HG03558 (cell line): ENCODE results near the gene ERBB4.

Source experiments
- ATAC-seq: cut with Tn5 transposase; IDR thresholded peaks from one replicate; pipeline ENCODE4 v1.9.1; 2021; ENCODE audit warnings: moderate number of reproducible peaks; ENCODE audit not compliant: unreplicated experiment; ENCODE audit errors: extremely low read depth

The ERBB4 gene

DNA sequence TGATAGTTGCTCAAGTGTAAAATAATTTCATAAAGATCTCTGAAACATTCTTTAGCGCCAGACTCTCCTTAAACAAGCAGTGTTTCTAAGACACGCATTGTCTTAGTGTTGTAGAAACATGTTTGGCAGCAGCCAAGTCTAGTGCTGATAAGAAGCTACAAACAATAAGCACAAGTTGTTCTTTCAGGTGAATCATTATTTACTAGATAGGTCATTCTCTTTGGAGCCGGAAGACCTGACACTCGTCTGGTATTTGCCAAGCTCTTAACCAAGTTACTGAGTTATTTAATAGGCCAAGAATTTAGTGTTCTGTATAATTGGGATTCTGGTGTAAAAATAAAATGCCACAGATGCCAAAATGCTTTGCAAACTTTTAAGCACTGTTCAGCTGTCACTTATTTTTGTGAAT, 1130.1 kb downstream of the ERBB4 start:
- ATAC-seq = no peak

DNA sequence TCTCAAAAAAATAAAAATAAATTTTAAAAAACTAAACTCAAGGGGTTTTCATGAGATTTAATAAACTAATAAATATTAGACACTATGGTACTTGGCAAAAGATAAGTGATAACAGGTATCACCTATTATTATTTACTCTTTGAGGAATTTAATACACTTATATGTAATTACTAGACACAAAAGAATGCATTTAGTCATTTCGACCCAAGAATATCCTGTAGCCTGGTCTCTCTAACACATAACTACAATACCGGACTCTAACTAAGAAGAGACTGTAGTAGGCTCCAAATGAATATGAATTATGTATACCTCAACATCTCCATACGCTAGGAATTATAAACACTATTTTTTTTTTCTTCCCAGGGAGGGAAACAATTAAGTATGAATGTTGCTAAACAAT, 1131.5 kb downstream of the ERBB4 start:
- no peak for ATAC-seq

DNA sequence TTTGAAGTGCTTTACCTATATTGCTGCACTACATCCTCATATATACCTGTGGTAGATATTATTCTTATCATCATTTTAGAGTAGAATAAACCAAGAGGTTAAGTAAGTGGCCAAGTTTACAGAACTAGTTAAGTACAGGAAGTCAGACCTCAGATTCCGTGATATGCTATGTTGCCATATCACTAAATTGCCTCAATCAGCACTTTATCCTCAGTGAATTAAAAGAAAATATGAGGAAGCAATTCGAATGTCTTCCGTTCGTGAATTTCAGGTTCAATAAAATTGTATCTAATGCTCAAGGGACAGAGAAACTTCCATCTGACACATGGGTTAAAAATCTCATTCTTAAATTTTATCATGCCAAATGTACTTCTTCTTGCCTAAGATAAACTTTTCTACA, 1133.6 kb downstream of the ERBB4 start:
- ATAC-seq = no peak

DNA sequence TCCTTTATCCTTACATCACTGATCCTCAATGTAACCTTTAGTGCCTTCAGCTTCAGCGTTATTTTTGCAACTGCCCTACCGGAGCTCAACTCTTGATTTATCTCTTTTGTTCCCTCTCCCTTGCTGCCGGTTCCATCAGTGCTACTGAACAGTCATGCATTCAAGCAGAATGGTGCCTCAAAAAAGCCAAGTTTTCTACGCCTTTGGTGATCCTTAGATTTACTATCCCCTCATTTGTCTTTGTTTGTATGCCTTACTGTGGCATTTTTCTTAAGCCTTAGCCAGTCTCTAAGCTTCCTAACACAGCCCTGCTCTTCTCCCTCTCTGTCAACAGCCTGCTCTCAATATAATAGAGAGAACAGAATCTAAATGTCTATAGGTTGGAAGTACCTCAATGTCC, 1134.5 kb downstream of the ERBB4 start:
- ATAC-seq = no peak

DNA sequence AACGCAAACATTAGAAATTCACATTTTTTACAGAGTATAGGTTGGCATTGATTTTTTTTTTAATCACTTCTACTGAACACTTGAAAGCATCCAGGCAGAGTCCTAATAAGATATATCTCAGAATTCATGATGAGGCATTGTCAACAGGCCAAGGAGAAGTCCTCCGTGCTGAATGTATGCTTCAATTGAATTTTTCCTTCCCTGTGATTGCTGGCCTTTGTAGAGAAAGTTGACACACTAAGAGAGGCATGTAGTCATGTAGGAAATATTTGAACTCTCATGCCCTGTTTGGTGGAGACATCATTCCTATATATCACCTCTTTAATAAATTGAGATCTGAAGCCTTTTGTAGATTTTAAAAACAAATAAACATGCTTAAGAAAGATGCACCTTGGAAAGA, 1137.3 kb downstream of the ERBB4 start:
- no peak for ATAC-seq

DNA sequence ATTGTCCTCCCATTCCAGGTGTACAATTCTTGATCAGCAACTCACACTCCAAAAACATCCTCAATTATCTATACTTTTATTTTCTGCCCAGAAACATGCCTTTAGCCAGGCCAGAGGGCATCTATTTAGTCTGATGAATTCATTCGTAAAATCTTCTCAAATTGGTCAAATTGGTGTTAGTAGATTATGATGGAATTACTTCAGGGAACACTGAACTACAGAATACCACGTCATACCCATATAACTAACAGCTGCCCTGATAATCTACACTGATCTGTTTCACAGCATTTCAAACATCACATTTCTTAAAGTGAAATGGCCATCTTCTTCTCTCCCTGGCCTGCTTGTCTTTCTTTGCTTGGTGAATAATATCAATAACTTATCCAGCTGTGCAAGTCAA, 1140.8 kb downstream of the ERBB4 start:
- no peak for ATAC-seq

DNA sequence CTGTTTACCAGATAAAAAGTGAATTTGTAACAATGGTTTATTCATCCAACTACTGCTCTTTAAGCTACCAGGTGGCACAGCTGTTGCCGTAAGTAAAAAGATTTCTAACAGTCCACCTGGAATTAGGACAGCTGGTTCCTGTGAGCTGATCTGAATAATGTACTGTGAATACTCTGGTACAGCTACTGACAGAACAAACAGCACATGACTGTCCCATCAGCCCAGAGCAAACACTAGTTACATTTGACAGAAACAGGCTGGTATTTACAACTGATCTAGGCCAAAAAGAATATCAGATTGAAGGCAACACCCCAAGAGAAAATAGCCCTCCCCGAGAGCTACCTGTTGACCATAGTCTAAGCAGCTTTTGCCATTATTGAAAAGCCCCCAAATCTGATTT, 1141.8 kb downstream of the ERBB4 start:
- ATAC-seq = no peak

DNA sequence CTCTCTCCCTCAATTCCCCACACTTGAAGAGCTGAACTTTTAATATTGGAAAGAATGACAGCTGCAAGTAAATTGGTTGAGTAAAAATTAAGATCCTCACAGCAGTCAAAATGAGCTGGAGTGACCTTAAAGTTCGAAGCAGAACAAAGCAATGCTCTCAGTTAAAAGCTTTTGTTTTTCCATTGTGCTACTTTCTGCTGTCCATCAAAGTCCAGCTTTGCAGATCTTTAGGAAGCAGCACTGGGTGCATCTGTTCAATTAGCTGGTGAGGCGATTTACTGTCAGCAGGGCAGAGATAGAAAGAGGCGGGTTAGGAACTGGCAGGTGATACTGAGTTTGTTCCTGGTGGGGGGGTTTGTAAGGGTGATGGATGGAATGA, 1147.4 kb downstream of the ERBB4 start:
- no peak for ATAC-seq

DNA sequence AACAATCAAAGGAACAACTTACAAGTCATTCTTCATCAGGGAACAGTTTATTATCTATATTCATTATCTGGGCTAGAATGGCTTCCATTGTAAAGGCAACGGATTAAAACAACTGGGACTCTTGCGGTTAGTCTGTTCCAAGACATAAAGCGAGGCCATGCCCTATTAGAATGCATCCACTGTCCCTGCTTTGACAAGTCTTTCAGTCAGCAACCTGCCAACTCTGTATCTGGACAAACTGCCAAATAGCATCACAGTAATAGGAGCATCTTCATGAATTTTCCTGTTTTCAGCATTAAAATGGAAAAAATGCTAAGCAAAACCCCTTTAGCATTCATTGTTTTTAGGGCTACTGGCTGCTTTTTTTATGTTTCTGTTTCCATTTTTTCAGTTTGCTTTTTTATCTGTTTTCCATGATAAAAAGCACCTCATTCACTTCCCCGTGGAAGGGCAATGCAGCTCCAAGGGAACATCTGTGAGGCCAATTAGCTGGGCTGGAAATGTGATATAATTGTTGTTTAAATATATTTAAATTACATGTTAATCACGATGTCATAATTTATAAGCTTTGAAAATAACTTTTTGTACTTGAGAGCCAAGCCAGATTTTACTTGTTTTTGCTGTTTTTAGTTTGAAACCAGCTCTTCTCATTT, 1147.9 kb downstream of the ERBB4 start:
- no peak for ATAC-seq

DNA sequence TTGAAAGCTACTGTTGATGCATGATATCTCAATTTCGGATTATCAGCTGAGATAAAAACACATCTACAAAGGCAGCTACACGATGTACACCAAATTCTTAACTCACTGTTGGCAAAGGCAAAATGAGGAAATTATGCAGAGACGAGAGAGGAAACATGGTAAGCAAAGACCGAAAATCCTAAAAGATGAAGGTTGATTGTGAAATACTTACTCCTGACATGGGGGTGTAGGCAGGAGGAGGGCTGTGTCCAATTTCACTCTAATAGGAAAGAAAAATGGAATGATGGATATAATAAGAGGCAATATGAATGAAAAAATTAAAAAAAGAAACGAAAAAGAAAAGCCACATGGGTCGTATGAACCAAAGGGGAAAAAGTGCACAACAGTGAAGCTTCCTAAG, 1150.9 kb downstream of the ERBB4 start:
- no peak for ATAC-seq

DNA sequence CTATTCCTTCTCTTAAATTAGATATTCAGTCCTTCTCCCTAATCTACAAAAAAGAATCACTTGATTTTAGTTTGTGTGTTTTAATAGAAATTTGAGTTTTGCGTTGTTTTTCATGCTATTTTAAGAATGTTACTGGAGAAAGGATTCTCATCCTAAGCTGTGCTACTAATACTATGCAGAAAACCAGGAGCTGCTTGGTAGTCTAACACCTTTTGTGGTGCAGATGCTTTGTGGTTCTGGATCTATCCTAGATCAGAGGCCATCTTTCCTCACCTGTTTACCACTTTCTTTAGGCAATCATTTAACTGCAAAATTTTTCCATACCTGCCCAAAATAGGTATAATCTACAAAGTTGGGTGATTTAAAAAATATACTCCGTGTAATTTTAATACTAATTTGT, 1158.6 kb downstream of the ERBB4 start:
- ATAC-seq = no peak

DNA sequence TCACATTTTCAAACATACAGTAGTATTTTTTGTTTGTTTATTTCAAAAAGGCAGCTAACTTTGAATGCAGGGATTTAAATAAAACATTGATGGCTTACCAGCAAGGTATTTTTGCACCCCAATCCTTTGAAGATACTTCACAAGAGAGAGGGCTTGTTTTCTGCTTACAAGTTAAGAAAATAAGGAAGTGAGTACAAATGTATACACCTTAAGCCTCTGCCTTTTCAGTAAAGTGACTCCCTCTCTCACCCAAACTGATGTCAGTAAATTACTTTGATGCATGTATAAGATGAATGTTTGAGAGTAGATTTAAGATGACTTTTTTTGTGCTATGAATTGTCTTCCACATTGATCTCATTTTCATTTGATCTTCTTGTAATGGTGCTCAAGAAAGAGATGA, 1162.2 kb downstream of the ERBB4 start:
- ATAC-seq = no peak

DNA sequence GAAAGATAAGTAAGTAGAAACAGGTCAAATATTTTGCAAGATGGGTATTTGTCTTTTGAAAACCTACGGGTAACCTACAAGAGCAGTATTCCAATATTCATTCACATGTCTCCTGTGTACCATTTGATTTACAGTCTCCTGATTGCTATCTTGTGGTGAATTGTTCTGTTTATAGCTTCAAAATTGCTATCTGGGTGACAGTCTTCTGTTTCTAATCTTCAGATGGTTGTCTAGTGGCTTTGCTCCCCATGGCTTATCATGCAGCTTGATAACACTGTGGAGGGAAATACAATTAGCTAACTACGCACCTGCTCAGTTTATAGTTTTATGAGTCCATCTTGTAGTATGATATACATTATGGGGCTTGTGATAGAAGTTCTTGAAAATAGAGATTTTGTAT, 1165.4 kb downstream of the ERBB4 start:
- ATAC-seq = no peak

DNA sequence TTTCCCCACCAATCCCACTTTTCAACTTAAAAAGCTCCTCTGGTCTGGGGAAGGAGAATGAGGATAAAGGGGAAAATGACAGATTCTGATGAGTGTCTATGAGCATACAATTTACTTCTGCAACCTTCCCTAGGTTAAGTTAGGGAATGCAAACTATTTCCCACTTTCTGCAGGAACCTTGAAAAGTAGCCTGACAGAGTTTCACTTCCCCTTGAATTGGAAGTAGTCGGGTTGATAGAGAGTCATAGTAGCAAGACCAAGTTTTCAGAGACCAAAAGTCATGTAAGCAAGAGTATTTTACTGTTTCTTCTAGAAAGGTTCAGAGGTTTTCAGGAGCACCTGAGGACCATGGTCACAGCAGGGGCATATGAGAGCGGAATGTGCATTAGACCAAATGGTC, 1167.1 kb downstream of the ERBB4 start:
- no peak for ATAC-seq

DNA sequence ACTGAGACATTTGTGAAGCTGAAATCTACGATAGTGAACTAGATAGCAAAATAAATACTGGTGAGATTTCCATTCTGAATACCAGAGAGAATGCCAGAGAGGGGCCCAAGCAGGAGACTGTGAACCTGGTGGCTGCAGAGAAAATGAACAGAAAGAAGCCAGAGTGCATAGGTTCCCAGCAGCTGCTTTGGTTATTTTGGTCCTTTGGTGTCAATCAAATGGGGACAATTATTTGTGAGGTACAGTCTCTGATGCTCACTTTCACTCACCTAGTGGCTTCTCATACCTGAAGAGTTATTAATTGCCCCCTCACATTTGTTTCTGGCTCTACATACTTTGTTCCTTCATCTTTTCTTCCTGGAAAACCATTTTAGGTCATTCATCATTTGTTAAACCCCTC, 1170.1 kb downstream of the ERBB4 start:
- ATAC-seq = no peak

DNA sequence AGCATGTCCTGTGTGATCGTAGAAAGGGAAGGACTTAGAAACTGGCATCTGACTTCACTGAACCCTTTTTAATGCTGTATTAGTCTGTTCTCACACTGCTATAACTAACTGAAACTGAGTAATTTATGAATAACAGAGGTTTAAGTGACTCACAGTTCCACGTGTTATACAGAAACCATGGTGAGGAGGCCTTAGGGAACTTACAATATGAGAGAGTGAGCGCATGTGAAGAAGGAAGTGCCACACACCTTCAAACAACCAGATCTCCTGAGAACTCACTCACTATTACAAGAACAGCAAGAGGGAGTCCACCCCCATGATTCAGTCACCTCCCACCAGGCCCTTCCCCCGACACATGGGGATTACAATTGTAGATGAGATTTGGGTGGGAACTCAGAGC, 1170.9 kb downstream of the ERBB4 start:
- peak; percentile 99 for ATAC-seq

DNA sequence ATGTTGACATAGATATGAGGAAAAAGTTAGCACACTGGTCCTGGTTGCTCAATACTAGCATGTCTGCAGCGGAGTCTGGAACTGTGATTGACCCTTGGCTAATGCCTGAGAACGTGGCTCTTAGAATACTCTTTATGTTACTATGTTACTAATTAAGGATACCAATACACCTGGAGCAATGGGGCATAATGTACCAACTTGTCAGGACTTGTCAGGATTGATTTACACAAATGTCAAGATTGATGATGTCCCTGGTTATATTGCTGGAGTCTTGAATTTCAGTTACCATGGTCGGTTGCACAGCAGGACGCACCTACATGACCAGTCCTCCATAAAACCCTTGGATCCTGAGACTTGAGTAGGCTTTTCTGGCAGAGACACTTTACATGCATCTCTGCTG, 1171.3 kb downstream of the ERBB4 start:
- ATAC-seq = peak; percentile 1

DNA sequence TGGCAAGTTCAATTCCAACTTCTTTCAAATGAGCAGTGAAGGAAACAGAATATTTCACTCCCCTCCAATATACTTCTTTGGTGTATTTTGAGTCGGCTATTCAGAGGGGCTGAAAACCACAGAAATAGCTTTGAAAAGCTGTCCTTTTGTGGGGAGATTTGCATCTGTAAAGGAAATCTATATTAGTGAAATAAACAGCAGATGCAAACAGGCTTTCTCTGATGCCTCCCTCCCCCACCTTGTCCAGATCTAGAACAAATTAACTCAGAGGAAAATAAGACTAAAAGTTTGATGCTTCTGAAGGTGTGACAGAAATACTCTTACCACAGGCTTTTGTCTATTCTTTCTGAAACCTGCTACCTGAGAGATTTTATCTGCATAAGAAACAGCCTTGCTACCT, 1173.7 kb downstream of the ERBB4 start:
- ATAC-seq = no peak

DNA sequence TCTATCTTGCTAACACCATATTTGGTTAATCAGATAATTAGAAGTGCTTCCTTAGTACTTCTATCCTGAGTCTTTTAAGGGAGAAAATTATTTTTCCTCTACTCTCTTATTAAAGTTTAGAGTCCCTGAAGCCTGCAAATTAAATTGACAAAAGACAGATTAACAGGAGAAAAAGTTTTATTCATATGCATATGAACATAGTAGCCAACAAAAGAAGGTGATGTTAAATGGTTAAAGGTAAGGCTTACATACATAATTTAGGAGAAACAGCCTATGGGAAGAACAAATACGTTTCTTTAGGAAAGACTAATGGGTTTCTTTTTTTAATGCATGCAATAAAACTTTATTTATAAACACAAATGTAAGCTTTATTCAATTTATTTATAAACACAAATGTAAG, 1177.2 kb downstream of the ERBB4 start:
- ATAC-seq = no peak

DNA sequence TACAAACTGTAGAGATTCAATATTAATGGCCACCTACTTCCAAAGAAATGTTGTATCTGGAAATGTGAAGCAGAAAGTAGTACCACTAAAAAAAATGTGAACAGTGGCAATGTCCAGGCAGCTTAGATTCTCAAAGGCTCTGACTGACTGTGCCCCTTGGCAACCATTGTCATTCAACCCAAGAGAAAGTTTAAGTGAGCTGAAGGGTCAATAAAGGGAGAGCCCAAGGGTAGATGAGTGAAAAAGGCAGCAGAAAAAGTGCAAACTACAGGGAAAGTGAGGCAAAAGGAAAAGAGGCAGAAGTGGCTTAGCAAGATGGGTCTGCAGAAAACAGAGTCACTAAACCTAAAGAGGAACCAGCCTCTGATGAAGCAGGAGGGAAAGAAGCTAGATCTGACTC, 1179.3 kb downstream of the ERBB4 start:
- ATAC-seq = no peak

DNA sequence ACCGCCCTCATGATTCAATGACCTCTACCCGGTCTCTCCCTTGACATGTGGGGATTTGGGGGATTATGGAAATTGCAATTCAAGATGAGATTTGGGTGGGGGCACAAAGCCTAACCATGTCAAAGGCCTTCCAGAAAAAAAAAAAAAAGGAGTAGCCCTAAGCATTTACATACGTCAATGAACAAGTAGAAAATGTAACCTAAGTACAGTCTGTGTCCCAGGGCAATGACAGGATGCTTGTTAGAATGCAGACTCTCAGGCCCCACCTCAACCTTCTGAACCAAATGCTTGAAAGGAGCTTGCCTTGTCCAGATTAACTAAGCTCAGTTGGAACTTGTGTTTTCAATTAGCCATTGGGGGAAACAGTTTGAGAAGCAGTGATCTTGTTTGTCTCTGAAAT, 1180.1 kb downstream of the ERBB4 start:
- no peak for ATAC-seq

DNA sequence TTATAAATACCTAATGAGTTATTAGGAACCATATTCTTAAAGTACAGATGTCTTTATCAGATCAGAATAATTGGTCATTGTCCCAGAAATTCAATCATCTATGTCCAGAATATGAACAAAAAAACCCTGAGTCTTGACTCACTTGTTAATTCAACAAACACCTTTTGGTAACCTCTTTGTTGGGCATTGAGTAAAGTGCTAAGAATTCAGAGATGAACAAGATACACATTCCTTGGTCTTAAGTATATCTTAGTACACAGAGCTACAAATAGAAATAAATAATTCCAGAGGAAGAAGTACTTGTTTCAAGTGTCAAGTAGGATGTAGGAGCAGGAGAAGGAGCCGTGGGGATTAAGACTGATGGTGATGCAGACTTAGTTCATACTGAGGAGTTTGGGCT, 1184.1 kb downstream of the ERBB4 start:
- no peak for ATAC-seq

DNA sequence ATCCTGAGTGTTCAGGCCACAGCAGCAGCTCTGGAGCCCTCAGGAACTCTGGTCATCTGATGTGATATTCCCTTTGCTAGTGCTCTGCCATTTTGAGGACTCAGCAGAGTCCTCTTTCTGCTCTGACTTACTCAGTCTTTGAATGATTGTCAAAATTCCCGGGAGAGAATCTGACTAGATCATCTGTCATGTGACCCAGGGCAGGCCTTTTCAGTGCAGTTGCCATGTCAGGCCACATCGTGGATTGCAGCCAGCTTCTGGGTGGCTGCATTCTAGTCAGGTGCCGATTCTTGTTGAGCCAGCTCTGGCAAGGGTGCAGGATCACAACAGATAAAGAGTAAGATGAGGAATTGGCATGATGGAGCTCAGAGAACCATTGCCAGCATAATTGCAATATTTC, 1186.6 kb downstream of the ERBB4 start:
- no peak for ATAC-seq
